ENCODE results near the gene XRCC4. TPM values are rescaled to one million over a fixed set of nuclear protein-coding genes. Genes with fewer than 3 reads are reported as not detected.

Gene XRCC4
- total RNA-seq, 1 donor: 8.0 TPM

DNA sequence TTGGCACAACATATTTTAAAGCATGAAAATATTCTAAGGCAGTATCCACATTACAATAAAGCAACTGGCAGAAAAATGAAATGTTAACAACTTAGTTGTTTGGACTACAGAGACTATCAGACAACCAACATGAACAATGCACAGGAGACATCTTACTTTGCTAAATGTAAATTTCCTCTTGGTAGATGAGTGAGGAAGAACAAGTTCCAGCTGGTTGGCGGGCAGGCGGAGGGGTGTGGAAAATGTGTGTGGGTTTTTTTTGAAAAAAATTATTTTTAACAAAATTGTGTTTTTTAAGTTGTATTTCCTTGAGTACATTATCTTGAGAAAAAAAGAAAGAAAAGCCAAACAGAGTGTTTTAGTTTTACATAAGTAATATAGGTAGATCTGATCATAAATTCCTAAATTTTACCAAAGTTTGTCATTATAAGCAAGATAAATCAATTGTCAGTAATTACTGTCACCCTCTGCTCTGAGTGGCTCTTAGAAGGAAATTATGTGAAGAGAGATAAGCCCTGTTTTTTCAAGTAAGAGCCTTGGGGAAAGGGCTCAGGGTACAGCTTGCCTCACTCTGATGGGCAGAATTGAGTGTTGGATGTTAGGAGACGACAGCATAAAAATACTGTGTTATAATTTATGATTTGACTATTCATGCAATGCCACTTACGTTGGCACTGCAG lies 42.7 kb upstream of the XRCC4 start:
- TF ChIP-seq, protein P1, sequence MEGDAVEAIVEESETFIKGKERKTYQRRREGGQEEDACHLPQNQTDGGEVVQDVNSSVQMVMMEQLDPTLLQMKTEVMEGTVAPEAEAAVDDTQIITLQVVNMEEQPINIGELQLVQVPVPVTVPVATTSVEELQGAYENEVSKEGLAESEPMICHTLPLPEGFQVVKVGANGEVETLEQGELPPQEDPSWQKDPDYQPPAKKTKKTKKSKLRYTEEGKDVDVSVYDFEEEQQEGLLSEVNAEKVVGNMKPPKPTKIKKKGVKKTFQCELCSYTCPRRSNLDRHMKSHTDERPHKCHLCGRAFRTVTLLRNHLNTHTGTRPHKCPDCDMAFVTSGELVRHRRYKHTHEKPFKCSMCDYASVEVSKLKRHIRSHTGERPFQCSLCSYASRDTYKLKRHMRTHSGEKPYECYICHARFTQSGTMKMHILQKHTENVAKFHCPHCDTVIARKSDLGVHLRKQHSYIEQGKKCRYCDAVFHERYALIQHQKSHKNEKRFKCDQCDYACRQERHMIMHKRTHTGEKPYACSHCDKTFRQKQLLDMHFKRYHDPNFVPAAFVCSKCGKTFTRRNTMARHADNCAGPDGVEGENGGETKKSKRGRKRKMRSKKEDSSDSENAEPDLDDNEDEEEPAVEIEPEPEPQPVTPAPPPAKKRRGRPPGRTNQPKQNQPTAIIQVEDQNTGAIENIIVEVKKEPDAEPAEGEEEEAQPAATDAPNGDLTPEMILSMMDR (IDR thresholded peaks at IDR 0.05; ENCODE audit: extremely low read depth, low read depth, low read length): no peak
- H3K27ac ChIP-seq (ENCODE audit: low read depth, low read length): no peak overlapping the region
- H2AFZ ChIP-seq (ENCODE audit: low read length): no peak overlapping the region
- H3K79me2 ChIP-seq (ENCODE audit: insufficient read depth, low read length): no peaks in the 10 kb centered on the region
- no peaks in the 10 kb centered on the region for H3K36me3 ChIP-seq (ENCODE audit: insufficient read depth, low read length)
- H3K4me2 ChIP-seq (ENCODE audit: insufficient read depth, low read length): no peak overlapping the region
- H3K27me3 ChIP-seq (ENCODE audit: insufficient read depth, low read length): no peaks in the 10 kb centered on the region
- H3K4me1 ChIP-seq (ENCODE audit: insufficient read depth, low read length): peaks cover 5% of the 10 kb centered on the region
- H3K9me3 ChIP-seq (ENCODE audit: low read depth, low read length): no peaks in the 10 kb centered on the region
- no peak overlapping the region for H3K4me3 ChIP-seq (ENCODE audit: insufficient read depth, low read length)
- no peak for DNase-seq (ENCODE audit: insufficient read length, low spot score, missing footprints)
- H4K20me1 ChIP-seq (ENCODE audit: insufficient read depth, low read length): no peaks in the 10 kb centered on the region

DNA sequence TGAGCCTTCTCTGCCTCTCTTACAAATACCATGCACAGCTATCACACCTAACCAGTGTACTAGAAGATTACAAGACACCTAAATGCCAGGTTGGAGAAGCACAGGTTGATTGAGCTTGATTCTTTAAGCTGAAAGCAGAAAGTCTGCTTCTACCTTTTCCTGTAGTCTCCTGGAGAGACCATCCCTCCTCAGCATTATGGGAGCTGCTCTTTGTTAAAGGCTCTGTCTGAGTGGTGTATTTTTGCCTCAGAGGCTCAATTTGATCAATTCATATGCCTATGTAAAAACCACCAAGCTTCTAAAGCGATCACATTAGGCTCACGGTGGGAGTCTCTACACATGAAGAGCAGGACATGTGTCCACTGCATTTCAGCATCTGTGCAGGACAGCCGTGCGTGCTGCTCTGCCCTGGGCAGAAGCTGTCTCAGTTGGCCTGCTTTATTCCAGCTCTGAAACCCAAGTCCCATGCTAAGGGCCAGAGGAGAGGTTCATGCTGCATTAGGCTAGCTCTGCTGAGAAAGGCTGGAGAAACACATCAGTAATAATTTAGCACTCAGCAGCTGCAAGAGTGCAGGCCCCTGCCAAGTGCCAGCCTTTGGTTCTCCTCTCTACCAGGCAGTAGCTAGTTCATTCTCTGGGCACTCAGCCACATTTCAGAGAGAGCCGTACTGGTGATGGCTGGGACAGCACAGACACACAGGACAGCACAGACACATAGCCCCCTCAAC lies 41.8 kb upstream of the XRCC4 start:
- TF ChIP-seq, protein P1 (IDR thresholded peaks at IDR 0.05; ENCODE audit: extremely low read depth, low read depth, low read length): no peak

DNA sequence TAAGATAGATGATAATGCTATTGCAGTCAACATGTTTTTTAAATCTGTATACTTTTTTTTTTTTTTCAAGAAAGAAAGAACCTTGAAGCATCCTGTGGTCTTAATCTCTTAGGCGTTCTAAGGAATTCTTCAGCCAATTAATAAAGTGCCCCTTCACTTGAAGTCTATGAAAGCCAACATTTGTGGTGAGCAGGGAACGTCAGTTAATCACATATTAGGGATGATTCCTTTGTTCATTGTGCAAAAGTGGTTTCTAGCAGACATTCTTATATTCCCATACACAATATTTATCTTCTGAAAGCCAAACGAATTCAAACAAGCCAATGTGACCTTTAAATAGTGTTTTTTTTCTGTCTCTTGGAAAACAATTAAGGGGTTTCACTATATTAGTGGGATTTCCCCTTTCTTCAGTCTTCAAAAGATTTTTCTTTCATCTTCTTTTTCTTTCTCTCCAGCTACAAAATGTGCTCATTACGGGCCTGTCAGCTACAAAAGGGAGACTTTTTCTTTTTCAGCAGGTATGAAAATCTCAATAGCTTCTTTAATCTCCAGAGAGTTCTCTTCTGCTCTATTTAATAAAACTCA lies 40.3 kb upstream of the XRCC4 start:
- H3K4me2 ChIP-seq (ENCODE audit: insufficient read depth, low read length): no peak overlapping the region
- TF ChIP-seq, protein P1 (IDR thresholded peaks at IDR 0.05; ENCODE audit: extremely low read depth, low read depth, low read length): no peak

More for the DNA sequence above, 41.8 kb upstream of the XRCC4 start:
- no peak overlapping the region for H3K4me3 ChIP-seq (ENCODE audit: insufficient read depth, low read length)
- H3K4me2 ChIP-seq (ENCODE audit: insufficient read depth, low read length): no peak overlapping the region
- no peaks in the 10 kb centered on the region for H3K79me2 ChIP-seq (ENCODE audit: insufficient read depth, low read length)
- no peak for DNase-seq (ENCODE audit: insufficient read length, low spot score, missing footprints)
- no peaks in the 10 kb centered on the region for H3K27me3 ChIP-seq (ENCODE audit: insufficient read depth, low read length)
- no peaks in the 10 kb centered on the region for H3K9me3 ChIP-seq (ENCODE audit: low read depth, low read length)
- no peak overlapping the region for H2AFZ ChIP-seq (ENCODE audit: low read length)
- no peaks in the 10 kb centered on the region for H3K36me3 ChIP-seq (ENCODE audit: insufficient read depth, low read length)
- H3K4me1 ChIP-seq (ENCODE audit: insufficient read depth, low read length): no peaks in the 10 kb centered on the region
- H3K27ac ChIP-seq (ENCODE audit: low read depth, low read length): no peak overlapping the region
- no peaks in the 10 kb centered on the region for H4K20me1 ChIP-seq (ENCODE audit: insufficient read depth, low read length)

DNA sequence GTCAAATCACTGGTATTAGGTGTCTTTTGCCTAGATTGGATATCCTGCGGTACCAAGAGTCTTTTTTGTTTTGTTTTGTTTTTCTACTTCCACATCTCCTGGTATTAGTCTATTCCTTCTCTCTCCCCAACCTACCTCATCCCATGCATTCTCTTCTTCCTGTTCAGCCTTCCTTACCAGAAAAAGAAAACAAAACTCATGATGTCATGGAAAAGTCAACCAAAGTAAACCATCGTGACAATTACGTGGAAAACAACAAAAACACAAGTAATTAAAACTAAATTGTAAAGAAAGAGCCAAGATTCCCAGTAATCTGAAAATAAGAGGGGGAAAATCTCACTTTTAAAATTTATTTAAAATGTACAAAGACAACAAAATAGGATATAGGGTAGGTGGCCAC lies 38.4 kb upstream of the XRCC4 start:
- H3K79me2 ChIP-seq (ENCODE audit: insufficient read depth, low read length): no peaks in the 10 kb centered on the region
- DNase-seq (ENCODE audit: insufficient read length, low spot score, missing footprints): no peak
- TF ChIP-seq, protein P1 (IDR thresholded peaks at IDR 0.05; ENCODE audit: extremely low read depth, low read depth, low read length): no peak

More for the DNA sequence above, 40.3 kb upstream of the XRCC4 start:
- H3K4me1 ChIP-seq (ENCODE audit: insufficient read depth, low read length): no peaks in the 10 kb centered on the region
- no peak overlapping the region for H2AFZ ChIP-seq (ENCODE audit: low read length)
- H3K27me3 ChIP-seq (ENCODE audit: insufficient read depth, low read length): no peaks in the 10 kb centered on the region
- no peaks in the 10 kb centered on the region for H3K79me2 ChIP-seq (ENCODE audit: insufficient read depth, low read length)
- H3K9me3 ChIP-seq (ENCODE audit: low read depth, low read length): no peaks in the 10 kb centered on the region
- no peaks in the 10 kb centered on the region for H4K20me1 ChIP-seq (ENCODE audit: insufficient read depth, low read length)
- H3K36me3 ChIP-seq (ENCODE audit: insufficient read depth, low read length): no peaks in the 10 kb centered on the region
- DNase-seq (ENCODE audit: insufficient read length, low spot score, missing footprints): no peak
- H3K4me3 ChIP-seq (ENCODE audit: insufficient read depth, low read length): no peak overlapping the region
- H3K27ac ChIP-seq (ENCODE audit: low read depth, low read length): no peak overlapping the region

More for the DNA sequence above, 38.4 kb upstream of the XRCC4 start:
- Histone ChIP-seq H3K27me3 (ENCODE audit: insufficient read depth, low read length) (no peaks in the 10 kb centered on the region), H3K4me3 (ENCODE audit: insufficient read depth, low read length) (no peak overlapping the region), H3K9me3 (ENCODE audit: low read depth, low read length) (no peaks in the 10 kb centered on the region), H3K4me2 (ENCODE audit: insufficient read depth, low read length) (no peak overlapping the region), H3K27ac (ENCODE audit: low read depth, low read length) (no peak overlapping the region), H3K36me3 (ENCODE audit: insufficient read depth, low read length) (no peaks in the 10 kb centered on the region), H2AFZ (ENCODE audit: low read length) (no peak overlapping the region), H3K4me1 (ENCODE audit: insufficient read depth, low read length) (no peaks in the 10 kb centered on the region), H4K20me1 (ENCODE audit: insufficient read depth, low read length) (no peaks in the 10 kb centered on the region)
